ENCODE data around the gene CAMK2G.

The CAMK2G gene

DNA sequence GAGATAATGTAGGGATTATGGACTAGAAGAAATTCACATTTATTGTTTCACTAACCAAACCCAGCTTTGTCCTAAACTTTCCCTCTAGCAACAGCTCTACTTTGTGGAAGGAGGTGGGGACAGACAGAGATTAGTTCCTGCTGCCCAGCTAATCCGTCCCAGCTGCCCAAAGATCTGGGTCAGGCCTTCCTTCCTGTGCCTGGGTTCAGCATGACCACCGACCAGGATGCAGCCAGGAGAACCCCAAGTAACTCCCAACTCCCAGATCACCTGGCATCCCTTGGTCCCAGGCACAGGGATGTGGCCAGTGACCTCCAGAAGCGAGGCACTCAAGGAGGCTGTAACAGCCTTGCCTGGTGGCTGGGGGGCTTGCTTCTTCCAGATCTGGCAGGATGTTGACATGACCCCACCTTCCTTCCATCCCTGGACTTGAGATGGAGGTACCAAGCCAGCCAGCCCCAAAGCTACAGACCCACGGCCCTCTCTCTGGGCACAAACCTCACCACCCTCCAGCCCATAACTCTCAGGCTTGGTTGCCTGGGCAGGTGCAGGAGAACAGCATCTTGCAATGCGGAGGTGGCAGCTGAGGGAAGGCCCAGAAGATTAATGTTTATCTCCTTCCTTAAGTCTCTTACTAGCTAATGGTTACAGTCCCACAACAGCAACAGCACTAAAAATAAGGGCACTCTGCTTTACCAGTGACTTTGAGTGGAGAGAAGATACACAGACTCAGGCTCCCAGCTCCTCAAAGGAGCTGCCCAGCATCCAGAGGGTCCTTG, 11.1 kb downstream of the CAMK2G start:
- no peak for DNase-seq (ENCODE audit: low read depth in 2 of 2)

- no peak for DNase-seq (ENCODE audit: low read depth in 2 of 2)
Observed at GRCh38 chr10:73862011-73862410, 12.3 kb downstream of the CAMK2G start.

GRCh38 chr10:73859784-73860491, 14.4 kb downstream of the CAMK2G start:
- no peak for DNase-seq (ENCODE audit: low read depth in 2 of 2)

DNA sequence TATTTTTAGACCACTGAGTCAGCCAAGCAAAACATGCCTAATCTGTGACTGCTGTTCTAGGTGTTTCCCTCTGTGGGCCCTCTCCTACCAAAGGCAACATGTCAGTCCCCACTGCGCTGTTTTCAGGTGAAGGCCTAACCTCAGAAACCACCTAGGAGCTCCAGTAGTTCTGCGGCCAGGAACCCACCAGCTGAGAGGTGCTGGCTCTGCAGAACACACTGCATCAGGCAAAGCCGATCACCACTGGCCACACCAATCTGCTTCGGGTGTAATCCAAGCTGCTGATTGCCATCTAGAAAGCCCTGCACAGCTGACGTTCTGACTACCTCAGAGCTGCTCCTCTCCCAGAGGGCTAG, 14.9 kb downstream of the CAMK2G start:
- DNase-seq (ENCODE audit: low read depth in 2 of 2) = no peak

GRCh38 chr10:73858750-73859427, 15.5 kb downstream of the CAMK2G start:
- DNase-seq (ENCODE audit: low read depth in 2 of 2) = no peak

- no peak for DNase-seq (ENCODE audit: low read depth in 2 of 2)
Observed at GRCh38 chr10:73858013-73858708, 16.2 kb downstream of the CAMK2G start.

- no peak for DNase-seq (ENCODE audit: low read depth in 2 of 2)
Observed at GRCh38 chr10:73857446-73857845, 16.9 kb downstream of the CAMK2G start.

DNA sequence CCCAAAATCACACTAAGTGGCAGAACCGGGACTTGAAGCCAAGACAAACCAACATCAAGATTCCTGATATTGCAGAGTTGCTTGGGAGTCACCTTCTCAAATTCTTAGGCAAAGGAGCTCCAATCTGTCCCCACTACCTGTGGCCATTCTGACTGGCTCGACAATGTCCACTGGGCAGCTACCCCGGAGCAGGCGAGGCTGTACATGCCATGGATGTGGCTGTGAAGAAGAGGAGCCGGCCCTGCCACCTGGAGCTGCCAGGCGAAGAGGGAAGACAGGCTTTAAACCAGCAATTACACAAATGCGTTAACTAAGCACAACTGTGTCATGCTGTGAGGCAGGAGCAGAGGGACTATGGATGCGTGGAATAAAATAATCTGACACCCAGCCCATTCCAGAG, 18.1 kb downstream of the CAMK2G start:
- no peak for DNase-seq (ENCODE audit: low read depth in 2 of 2)

DNA sequence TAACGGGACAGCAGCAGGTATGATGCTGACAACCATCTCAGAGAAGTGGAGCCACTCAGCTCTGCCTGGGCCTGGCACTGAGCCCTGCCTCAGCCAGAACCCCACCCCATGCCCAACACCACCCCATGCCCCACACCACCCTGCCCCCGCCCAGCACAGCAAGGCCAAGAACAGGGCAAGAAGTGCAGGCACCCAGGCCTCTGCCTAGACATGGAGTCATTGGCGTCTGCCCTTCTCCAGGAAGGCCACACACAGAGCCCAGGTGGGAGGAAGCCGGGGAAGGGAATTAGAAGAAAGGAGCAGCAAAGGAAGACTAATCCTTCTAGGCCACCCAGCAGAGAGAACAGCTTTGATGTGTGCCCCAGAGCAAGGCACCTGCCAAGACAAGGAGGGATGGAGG, 18.9 kb downstream of the CAMK2G start:
- DNase-seq (ENCODE audit: low read depth in 2 of 2) = no peak

- DNase-seq (ENCODE audit: low read depth in 2 of 2) = no peak
Observed at GRCh38 chr10:73854310-73854709, 20.0 kb downstream of the CAMK2G start.

- DNase-seq (ENCODE audit: low read depth in 2 of 2) = no peak
Observed at GRCh38 chr10:73853196-73853595, 21.2 kb downstream of the CAMK2G start.

DNA sequence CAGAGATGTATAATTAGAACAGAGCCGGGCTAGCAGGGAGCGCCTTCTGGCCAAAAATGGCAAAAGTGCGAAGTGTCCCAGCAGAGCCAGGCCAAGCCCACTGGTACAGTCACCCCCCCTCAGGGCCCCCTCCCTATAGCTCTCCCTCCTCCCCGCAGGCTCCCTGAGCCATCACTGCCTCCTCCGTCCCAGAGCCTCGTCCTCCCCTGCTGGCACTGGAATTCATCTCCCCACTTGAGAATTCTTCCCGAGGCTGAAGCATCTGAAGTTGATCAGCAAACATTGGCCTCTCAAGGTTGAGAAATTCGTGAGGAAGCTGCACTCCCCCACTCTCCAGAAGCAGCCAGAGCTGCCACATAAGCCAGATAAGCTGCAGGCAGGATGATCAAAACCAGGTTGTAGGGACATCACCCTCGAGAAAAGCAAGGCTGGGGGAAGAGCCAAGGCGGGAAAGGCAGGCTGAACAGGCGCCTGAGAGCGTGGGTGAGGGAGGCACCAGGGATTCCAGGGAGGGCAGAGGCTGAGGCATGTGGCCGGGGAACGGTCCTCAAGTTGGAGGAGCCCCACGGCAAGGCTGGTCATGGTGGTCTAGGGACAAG, 23.4 kb downstream of the CAMK2G start:
- no peak for DNase-seq (ENCODE audit: low read depth in 2 of 2)

- no peak for DNase-seq (ENCODE audit: low read depth in 2 of 2)
Observed at GRCh38 chr10:73850211-73850610, 24.1 kb downstream of the CAMK2G start.

GRCh38 chr10:73848821-73849489, 25.4 kb downstream of the CAMK2G start:
- peak; percentile 79 to 92 for DNase-seq (ENCODE audit: low read depth in 2 of 2)

DNA sequence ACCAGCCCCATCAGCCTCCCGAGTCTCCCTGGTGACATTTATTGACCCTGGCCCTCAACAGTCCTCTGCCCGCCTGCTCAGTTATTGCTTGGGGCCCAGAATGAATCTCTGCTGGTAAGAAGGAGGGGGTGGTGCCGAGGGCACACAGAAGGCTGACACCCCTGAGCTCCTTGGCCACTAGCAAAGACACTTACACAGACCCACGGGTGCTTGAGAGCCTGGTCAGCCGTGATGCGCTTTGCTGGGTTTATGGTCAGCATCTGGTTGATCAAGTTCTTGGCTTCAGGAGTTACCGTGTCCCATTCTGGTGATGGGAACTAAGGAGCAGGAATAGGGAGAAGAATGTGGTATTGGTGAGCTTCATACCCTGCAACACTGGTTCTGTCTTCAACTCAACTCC, 27.3 kb downstream of the CAMK2G start:
- no peak for DNase-seq (ENCODE audit: low read depth in 2 of 2)

DNA sequence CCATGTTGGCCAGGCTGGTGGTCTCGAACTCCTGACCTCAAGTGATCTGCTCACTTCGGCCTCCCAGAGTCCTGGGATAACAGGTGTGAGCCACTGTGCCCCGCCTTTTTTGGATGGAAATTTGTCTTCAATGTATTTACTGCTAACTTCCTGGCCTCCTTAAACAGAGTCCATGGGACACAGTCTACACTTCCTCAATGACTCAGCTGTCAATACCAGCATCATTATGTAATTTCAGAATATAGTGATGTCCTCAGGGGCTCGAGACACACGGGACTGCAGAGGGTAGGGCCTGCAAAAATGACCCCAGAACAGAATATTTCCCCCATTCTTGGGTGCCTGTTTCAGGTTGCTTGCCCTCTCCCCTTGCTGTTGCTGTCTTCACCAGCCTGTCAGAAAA, 31.1 kb downstream of the CAMK2G start:
- DNase-seq (ENCODE audit: low read depth in 2 of 2) = no peak

GRCh38 chr10:73842349-73842748, 32.0 kb downstream of the CAMK2G start:
- DNase-seq (ENCODE audit: low read depth in 2 of 2) = no peak

GRCh38 chr10:73841526-73842285, 32.6 kb downstream of the CAMK2G start:
- DNase-seq (ENCODE audit: low read depth in 2 of 2) = no peak

DNA sequence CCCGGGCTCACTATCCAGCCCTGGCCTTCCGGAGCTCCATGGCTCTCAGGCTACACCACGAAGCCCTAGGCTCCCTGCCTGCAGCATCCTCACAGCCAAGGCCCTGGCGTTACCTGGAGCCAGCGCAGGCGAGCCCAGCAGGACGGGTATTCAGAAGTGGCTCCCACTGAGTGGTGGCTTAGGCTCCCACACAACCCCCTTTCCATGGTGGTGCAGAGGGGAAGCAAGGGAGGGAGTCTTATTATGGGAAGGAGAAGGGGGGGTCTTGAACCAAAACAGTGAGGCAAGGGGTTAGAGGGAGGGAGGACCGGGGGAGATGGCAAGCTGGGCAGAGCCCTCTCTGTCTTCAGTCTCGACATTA, 33.3 kb downstream of the CAMK2G start:
- no peak for DNase-seq (ENCODE audit: low read depth in 2 of 2)

DNA sequence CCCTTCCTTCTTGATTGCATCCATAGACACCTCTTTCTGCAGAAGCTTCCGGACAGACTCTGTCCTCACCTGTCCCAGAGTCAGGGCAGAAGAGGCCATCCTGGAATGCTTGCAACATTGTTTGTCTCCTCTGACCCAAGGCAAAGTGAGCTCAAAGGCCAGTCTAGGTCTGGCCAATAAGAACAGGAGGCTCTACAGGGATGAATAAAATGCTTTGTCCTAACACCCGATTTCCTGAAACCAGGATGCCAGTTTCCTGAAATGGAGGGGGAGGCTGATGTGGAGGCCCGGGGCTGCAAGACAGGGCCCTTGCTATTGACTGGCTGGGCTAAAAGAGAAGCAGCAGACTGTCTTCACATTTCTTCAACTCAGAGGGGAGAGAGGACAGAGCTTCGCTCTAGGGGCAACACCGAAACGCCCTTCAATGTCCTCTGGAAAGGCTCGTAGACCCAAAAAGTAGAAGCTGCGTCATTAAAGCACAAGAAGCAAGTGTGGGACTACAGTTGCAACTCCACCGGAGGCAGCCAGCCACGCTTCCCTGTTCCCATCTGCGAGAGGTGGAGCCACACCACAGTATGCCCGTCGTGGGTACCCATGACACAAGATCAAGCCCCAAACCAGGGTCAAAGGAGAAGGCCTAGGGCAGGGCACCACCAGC, 33.8 kb downstream of the CAMK2G start:
- DNase-seq (ENCODE audit: low read depth in 2 of 2) = no peak
